ENCODE measurements around the gene DMD. TPM values are rescaled to one million over a fixed set of nuclear protein-coding genes. Genes with fewer than 3 reads are reported as not detected.
"Not testable (repeated sequence)": the region's sequence is repeated elsewhere in the genome, so short reads cannot be mapped to it uniquely, and the experiment has no call there.

Gene DMD
- total RNA-seq, 1 donor from 2014 or later: 32.2 TPM

- no peak for DNase-seq (ENCODE audit: low spot score)
- no peak for ATAC-seq
These were observed 343.4 kb downstream of the DMD start for GRCh38 chrX:32867781-32868523.

DNA sequence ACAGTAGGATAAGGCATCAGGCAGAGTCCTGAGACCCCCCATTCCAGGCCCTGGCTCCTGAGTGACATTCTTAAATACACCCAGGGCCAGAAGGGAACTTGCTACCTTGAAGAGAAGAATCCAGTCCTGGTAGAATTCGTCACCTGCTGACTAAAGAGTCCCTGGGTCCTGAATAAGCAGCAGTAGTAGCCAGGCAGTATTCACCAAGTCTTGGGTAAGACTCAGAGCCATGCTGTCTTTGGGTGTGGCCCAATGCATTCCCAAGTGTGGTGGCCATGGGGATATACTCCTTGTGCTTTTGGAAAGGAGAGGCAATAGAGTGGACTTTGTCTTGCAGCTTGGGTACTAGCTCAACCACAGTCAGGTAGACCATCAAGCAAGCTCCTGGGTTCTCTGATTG, 359.1 kb downstream of the DMD start:
- DNase-seq (ENCODE audit: low spot score) (no peak), ATAC-seq (no peak)

DNA sequence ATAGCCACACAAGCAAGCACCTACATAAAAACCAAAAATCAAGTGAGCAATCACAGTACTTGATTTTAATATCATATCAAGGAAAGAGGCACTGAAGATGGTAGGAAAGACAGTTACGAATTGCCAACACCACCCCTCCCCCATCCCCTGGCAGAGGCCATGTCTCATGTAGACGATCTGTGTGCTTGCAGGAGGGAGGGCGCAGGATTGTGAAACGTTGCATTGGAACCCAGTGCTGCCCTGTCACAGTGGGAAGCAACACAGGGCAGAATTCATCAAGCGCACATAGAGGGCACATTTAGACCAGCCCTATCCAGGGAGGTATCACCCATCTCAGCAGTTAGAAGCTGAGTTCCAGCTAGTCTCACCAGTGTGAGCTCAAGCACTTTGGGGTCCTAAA, 359.8 kb downstream of the DMD start:
- no peak for ATAC-seq

GRCh38 chrX:32847921-32848320, 363.4 kb downstream of the DMD start:
- DNase-seq (ENCODE audit: low spot score): no peak
- ATAC-seq: no peak

More for the DNA sequence above, 359.8 kb downstream of the DMD start:
- no peak for DNase-seq (ENCODE audit: low spot score)

DNA sequence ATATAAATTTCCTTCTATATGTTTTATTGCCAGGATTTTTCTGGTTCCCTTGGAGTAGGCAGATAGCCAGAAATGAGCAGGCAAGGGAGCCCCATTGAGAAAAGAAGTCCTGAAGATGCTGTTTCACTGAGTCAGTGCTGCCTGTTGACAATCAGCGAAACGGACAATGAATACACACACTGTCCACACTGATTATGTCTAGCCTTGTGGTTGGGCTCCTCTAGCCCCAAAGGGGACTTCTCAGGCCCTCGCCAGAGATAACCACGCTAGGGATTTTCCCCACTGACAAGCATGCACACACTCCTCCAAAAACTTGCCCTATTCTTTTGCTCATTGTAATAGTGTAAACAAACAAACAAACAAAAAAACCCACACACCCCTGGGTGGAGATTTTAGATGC, 369.3 kb downstream of the DMD start:
- DNase-seq (ENCODE audit: low spot score) (no peak), ATAC-seq (no peak)

- DNase-seq (ENCODE audit: low spot score) (no peak), ATAC-seq (no peak)
These were observed 371.6 kb downstream of the DMD start for GRCh38 chrX:32839781-32840180.

DNA sequence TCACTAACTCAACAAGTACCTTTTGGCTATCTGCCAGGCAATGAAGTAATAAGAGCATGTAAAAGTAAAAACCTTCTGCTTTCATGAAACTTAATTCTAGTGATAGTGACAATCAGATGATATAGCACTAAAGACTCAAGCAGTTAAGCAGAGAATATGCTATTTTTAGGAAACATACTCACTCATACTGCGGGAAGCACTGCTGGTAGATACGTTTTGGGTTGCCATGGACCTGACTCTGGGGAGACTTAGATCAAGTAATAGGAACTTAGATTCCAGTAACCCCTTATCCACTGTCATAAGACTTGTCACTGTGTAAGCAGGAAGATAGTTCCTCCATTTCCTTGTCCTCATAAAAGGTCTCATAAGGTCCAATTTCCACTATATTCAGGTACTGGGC, 386.3 kb downstream of the DMD start:
- ATAC-seq (no peak), DNase-seq (ENCODE audit: low spot score) (no peak)

- ATAC-seq: no peak
- DNase-seq (ENCODE audit: low spot score): no peak
These were observed 407.3 kb downstream of the DMD start for GRCh38 chrX:32804034-32804433.

- ATAC-seq: no peak
- no peak for DNase-seq (ENCODE audit: low spot score)
These were observed 412.4 kb downstream of the DMD start for GRCh38 chrX:32798990-32799389.

GRCh38 chrX:32788936-32789335, 422.4 kb downstream of the DMD start:
- DNase-seq (ENCODE audit: low spot score) (no peak), ATAC-seq (no peak)

GRCh38 chrX:32780109-32780508, 431.2 kb downstream of the DMD start:
- DNase-seq (ENCODE audit: low spot score) (no peak), ATAC-seq (no peak)

GRCh38 chrX:32778965-32779364, 432.4 kb downstream of the DMD start:
- ATAC-seq: no peak
- DNase-seq (ENCODE audit: low spot score): no peak

GRCh38 chrX:32774966-32775365, 436.4 kb downstream of the DMD start:
- ATAC-seq (no peak), DNase-seq (ENCODE audit: low spot score) (no peak)

GRCh38 chrX:32749070-32749469, 462.3 kb downstream of the DMD start:
- DNase-seq (ENCODE audit: low spot score) (no peak), ATAC-seq (no peak)

DNA sequence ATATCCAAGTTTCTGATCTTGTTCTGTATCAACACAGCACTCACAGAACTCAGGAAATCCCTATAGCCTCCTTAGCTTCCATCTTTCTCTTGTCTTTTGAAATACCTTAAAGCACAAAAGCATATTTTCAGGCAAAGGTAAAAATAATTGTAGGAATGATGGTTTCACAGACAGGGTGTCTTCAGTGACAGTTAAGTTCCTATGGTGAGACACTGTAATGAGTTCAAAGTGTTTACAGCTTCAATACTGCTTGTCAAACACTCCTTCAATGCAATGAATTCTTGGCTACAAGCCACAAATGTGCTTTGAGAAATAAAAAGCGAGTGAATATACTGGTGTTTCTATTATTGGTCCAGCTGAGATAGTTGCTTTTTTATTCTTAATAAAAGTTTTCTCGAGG, 466.0 kb downstream of the DMD start:
- DNase-seq (ENCODE audit: low spot score): no peak
- no peak for ATAC-seq

DNA sequence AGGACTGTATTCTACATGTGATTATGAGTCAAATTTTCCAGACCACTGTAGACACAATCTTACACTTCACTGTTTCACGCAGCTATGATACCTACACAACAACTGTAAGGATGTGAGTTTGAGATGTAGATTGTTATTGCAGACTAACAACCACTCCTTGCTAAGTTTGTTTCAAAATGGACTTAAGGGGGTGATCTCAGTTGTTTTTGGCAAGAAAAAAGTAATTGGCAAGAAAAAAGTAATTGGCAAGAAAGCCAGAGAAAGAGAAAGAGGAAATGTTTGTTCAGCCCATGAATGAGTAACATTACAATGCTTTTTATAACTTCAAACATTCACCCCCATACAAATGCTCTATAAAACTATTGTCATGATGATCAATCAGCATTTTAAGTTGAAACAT, 466.4 kb downstream of the DMD start:
- ATAC-seq (no peak), DNase-seq (ENCODE audit: low spot score) (no peak)

GRCh38 chrX:32741910-32742309, 469.4 kb downstream of the DMD start:
- DNase-seq (ENCODE audit: low spot score) (no peak), ATAC-seq (no peak)

DNA sequence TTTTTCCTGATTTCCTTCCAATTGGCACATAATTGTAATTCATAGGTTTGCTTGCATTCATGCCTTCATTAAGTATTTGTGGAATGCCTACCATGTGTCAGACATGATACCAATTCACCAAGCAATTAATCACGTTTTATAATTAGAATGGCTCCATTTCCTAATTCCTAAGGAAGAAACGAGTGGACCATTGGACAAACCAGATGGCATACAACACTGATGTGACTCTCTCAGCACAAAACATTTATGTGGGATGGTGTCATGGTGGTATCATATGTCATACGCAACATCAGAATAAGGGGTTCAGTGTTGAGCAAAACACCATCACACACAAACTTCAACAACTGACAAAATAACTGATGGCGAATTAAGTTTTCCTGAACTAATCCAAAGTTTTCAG, 502.8 kb downstream of the DMD start:
- DNase-seq (ENCODE audit: low spot score) (no peak), ATAC-seq (no peak)

- DNase-seq (ENCODE audit: low spot score); ATAC-seq: not testable (repeated sequence)
These were observed 506.0 kb downstream of the DMD start for GRCh38 chrX:32705385-32705784.

- DNase-seq (ENCODE audit: low spot score) (no peak), ATAC-seq (no peak)
These were observed 524.0 kb downstream of the DMD start for GRCh38 chrX:32687379-32687778.

DNA sequence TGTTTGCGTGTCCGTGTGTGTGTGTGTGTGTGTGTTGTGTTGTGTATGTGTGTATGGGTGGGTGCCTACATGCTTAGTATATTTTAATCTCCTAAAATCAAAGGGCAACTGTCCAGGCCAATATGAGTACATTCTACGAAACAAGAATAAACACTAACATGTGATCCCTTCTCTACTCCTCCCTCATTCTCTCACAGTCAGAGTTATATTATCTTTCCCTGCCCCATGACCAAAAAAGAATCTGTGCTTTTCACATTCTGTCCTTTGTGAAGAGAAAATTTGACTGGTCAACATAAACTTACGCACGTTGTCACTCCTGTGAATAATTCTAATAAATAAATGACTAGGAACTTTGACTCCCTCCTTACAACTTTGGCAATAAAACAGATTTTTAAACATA, 532.9 kb downstream of the DMD start:
- DNase-seq (ENCODE audit: low spot score) (no peak), ATAC-seq (no peak)

DNA sequence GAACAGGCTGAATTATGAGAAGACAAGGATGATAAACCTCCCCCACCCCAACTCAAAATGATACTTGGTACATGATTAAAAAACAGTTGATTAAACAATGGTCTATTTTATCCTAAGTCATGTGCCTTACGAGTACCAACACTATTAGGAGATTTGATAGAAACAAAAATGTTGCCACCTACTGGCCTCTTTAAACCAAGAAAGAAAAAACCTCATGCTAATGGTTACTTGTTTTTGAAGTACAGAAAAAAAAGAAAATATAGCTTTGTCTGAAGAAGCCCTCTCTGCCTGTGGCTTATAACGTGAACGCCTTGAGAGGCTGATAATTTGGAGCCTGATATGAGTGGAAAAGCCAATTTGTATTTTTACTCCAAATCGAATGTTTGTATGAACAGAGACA, 538.2 kb downstream of the DMD start:
- no peak for DNase-seq (ENCODE audit: low spot score)
- no peak for ATAC-seq

GRCh38 chrX:32662516-32662915, 548.8 kb downstream of the DMD start:
- DNase-seq (ENCODE audit: low spot score) (no peak), ATAC-seq (no peak)

Data from left lobe of liver (tissue), 2 donors.